ENCODE data around the gene ARSA.

DNA sequence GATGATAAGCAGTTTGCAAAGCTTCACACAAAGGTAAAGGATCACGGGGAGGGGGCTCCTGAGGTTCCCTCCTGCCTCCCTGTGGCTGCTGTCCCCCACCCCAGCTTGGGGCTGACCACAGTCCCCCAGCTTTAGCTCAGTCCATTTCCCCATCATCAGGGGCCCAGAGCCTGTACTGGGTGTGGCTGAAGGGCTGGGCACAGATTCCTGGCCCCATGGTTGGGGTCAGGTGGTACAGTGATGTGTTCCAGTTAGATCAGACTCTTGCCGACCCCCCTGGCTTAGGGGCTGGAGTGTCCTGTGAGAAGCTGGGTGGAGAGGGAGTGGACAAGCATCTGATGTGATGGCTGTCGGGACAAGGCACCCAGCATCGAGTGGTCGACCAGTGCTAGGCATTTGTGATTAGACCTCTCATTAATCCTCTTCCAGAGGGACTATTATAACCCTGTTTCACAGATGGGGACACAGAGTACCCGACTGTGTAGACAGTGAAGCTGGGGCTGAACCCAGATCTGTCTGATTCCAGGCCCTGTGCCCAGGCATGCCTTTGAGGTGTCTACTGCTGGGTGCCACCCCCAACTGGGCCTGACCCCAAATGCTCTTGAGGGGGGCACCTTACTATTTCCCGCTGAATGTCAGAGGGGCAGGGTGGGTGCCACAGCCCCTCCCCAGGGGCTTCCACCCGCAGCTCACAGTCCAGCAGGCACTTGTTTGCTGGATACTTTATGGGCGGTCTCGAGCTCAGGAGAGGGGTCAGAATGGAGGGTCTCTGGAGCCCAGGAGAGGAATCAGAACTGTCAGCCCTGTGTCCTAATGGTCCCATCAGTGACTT, 48.9 kb upstream of the ARSA start:
- TF ChIP-seq, protein P1, sequence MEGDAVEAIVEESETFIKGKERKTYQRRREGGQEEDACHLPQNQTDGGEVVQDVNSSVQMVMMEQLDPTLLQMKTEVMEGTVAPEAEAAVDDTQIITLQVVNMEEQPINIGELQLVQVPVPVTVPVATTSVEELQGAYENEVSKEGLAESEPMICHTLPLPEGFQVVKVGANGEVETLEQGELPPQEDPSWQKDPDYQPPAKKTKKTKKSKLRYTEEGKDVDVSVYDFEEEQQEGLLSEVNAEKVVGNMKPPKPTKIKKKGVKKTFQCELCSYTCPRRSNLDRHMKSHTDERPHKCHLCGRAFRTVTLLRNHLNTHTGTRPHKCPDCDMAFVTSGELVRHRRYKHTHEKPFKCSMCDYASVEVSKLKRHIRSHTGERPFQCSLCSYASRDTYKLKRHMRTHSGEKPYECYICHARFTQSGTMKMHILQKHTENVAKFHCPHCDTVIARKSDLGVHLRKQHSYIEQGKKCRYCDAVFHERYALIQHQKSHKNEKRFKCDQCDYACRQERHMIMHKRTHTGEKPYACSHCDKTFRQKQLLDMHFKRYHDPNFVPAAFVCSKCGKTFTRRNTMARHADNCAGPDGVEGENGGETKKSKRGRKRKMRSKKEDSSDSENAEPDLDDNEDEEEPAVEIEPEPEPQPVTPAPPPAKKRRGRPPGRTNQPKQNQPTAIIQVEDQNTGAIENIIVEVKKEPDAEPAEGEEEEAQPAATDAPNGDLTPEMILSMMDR (IDR thresholded peaks at IDR 0.05) = no peak
- TF ChIP-seq EP300 (IDR thresholded peaks at IDR 0.05) (no peak), POLR2A (IDR thresholded peaks at IDR 0.05) (no peak)
